NCI-H2081 treated with DMSO at 0.1 percent for 48 hours (cell line): ENCODE results near the gene BTG3.

ENCODE experiments used
- DNase-seq: peaks from one replicate; lab custom pipeline; 2025; lab: John Stamatoyannopoulos, UW

The BTG3 gene

GRCh38 chr21:17585875-17586450 lies 26.7 kb downstream of the BTG3 start:
- no peak for DNase-seq

GRCh38 chr21:17583898-17584297 lies 28.8 kb downstream of the BTG3 start:
- DNase-seq, result no peak

- no peak for DNase-seq
Measured at GRCh38 chr21:17580319-17580718, 32.4 kb downstream of the BTG3 start.

- no peak for DNase-seq
Measured at GRCh38 chr21:17578876-17579275, 33.8 kb downstream of the BTG3 start.

GRCh38 chr21:17578162-17578561 lies 34.5 kb downstream of the BTG3 start:
- DNase-seq, result no peak

- DNase-seq, result no peak
Measured at GRCh38 chr21:17577701-17578100, 35.0 kb downstream of the BTG3 start.

GRCh38 chr21:17576080-17576835 lies 36.4 kb downstream of the BTG3 start:
- no peak for DNase-seq

GRCh38 chr21:17575076-17575475 lies 37.6 kb downstream of the BTG3 start:
- DNase-seq, result no peak

- no peak for DNase-seq
Measured at GRCh38 chr21:17572431-17572830, 40.3 kb downstream of the BTG3 start.

- no peak for DNase-seq
Measured at GRCh38 chr21:17570786-17571185, 41.9 kb downstream of the BTG3 start.

GRCh38 chr21:17560377-17561025 lies 52.2 kb downstream of the BTG3 start:
- DNase-seq, result no peak

- no peak for DNase-seq
Measured at GRCh38 chr21:17554679-17555465, 57.8 kb downstream of the BTG3 start.

- DNase-seq, result no peak
Measured at GRCh38 chr21:17554120-17554519, 58.6 kb downstream of the BTG3 start.

- no peak for DNase-seq
Measured at GRCh38 chr21:17552410-17552809, 60.3 kb downstream of the BTG3 start.

- DNase-seq, result no peak
Measured at GRCh38 chr21:17550671-17551308, 61.9 kb downstream of the BTG3 start.

GRCh38 chr21:17548262-17548661 lies 64.4 kb downstream of the BTG3 start:
- no peak for DNase-seq

- DNase-seq, result no peak
Measured at GRCh38 chr21:17545007-17545406, 67.7 kb downstream of the BTG3 start.
